ENCODE results near the gene ZNF555. TPM values are rescaled to one million over a fixed set of nuclear protein-coding genes. Genes with fewer than 3 reads are reported as not detected.

ZNF555 gene
- polyA plus RNA-seq, 4 donors: 12.1 to 16.4 (median 13.9) TPM

DNA sequence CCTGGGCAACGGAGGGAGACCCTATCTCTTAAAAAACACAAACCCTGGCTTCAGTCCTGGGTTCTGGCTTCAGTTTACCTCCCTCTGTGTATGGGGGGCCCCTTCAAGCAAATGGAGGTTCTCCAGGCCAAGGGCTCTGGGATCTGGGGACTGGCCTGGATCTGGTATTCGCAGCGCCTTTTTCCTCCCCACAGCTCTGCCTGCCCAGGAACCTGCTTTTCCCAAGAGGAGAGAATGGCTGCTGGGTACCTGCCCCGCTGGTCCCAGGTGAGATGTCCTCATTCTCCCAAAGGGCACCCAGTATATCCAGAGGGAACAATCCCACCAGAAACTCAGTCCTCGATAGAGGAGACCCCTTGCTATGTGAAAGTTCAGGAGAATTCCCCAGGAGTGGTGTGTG, 18.4 kb upstream of the ZNF555 start:
- no peak for DNase-seq (ENCODE audit: low read depth in 4 of 4, low spot score in 3 of 4)

DNA sequence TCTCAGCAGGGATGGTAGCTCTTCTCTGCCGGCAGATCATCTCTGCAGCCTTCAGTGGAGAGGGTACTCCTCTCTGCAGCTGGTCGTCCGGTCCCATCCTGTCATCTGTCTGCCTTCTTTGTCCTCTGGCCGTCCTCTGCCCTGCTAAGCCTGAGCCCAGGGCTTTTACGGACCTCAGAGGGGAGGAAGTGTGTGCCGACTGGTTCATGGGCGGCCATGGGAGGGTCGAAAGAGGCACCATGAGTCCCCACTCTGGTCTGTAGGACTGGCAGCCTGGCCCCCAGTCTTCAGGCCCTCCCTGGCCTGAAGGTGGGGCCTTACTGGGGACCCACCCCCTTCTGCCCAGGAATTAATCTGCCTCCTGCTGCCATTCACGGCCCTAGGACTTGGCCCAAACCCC, 17.6 kb upstream of the ZNF555 start:
- DNase-seq (ENCODE audit: low read depth in 4 of 4, low spot score in 3 of 4): no peak

DNA sequence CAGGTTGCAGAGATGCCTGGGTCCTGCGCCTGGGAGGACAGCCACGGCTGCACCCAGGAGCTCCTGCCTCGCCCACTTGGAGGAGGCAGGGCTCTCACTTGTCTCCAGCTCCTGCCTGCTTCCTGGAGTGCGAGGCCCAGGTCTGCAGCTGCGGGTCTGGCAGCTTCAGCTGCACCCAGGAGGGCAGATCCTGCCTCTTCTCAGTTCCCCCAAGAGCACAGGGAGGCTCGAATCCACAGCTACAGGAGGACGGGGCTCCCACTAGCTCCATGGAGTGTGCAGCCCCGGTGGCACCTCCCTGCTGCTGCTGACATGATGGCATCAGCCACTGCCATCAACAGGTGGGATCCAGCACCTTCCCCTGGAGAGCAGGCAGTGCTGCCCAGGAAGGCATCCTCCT, 17.1 kb upstream of the ZNF555 start:
- DNase-seq (ENCODE audit: low read depth in 4 of 4, low spot score in 3 of 4): no peak

DNA sequence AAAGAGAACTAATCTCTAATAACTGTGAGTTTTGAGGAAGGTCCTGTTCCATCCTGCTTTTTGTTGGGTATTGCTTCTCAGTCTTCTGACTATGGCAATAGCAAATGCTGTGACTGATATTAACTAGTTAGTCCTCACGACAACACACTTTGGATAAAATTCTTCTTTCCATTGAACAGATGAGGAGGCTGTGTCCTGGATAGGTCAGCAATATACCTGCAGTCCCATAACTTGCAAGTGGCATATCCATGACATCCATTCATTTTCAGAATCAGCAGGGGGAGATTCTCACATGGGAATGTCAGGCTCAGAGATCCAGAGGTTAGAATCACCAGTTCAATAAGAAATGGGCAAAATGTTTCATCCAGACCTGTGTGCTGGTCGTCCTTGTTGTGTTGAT, 14.3 kb upstream of the ZNF555 start:
- DNase-seq (ENCODE audit: low read depth in 4 of 4, low spot score in 3 of 4): no peak

DNA sequence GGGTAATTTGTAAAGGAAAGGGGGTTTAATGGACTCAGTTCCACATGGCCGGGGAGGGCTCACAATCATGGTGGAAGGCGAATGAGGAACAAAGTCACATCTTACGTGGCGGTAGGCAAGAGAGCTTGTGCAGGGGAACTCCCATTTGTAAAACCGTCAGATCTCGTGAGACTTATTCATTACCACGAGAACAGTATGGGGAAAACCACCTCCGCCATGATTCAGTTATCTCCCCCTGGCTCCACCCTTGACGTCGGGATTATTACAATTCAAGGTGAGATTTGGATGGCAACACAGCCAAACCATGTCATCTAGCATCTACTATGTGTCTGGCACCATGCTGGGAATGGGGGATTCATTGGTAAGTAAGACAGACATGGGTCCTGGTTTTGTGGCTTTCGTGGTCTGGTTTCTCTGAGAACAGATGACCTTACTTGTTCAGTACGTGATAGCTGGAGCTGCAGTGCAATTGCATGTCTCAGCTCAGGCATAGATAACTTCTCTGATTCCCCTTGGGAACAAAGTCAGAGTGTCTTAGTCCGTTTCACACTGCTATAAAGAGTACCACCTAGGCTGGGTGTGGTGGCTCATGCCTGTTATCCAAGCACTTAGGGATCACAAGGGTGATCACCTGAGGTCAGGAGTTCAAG, 13.3 kb upstream of the ZNF555 start:
- no peak for DNase-seq (ENCODE audit: low read depth in 4 of 4, low spot score in 3 of 4)

DNA sequence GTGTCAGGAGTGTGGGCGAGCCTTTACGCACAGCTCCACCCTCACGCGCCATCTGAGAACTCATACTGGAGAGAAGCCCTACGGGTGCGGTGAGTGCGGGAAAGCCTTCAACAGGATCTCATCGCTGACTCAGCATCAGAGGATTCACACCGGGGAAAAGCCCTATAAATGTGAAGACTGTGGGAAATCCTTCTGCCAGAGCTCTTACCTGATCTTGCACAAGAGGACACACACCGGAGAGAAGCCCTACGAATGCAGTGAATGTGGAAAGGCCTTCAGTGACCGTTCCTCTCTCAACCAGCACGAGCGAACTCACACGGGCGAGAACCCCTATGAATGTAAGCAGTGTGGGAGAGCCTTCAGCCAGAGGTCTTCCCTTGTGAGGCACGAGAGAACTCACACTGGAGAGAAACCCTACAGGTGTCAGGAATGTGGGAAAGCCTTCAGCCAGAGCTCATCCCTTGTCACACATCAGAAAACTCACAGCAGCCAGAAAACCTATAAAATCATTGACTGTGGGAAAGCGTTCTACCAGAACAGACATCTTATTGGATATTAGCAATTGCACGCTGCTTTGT, 6.9 kb upstream of the ZNF555 start:
- DNase-seq (ENCODE audit: low read depth in 4 of 4, low spot score in 3 of 4): no peak

DNA sequence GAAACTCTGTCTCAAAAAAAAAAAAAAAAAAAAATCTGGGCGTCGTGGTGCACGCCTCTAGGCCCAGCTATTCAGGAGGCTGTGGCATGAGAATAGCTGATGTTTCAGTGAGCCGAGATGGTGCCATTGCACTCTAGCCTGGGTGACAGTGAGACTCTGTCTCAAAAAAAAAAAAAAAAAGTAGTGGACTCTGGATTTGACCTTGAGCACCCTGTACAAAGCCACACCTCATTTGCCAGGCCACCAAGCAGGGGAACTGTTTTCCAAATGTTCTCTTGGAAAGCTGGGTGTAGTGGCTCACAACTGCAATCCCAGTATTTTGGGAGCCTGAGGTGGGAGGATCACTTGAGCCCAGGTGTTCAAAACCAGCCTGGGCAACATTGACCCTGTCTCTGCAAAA, 3.8 kb upstream of the ZNF555 start:
- DNase-seq (ENCODE audit: low read depth in 4 of 4, low spot score in 3 of 4): no peak

DNA sequence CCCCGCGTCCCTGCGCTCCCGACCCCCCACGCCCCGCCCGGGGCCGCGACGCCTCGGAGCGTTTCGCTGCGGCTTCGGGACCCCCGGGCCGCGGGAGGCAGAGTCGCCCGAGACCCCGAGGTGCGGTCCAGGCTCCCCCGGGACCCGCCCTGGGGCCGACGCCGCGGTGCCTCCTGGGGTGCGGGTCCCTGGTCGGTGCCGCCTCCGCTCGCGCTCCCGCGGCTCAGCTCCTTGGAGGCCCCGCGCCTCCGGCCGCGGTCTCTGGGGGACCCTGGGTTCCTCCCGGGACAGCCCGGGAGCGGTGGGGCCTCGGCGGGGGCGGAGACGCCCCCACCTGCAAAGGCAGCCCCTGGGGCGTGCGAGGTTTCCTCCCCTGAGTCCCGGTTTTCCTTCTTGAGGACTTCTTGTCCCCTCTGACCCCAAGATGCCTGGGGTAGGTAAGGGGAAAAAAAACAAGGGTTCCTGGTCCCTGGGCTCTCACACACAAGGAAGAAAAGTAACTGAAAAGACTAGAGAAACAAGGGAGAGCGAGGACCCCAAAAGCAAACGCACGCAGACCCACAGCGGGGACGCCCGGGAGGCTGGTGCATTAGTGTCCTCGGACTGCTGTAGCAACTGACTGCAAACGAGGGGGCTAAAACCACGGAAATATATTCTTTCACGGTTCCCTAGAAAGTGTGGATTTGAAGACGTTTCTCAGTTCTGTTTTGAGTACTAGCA, 740 bp downstream of the ZNF555 start:
- DNase-seq (ENCODE audit: low read depth in 4 of 4, low spot score in 3 of 4): no peak

DNA sequence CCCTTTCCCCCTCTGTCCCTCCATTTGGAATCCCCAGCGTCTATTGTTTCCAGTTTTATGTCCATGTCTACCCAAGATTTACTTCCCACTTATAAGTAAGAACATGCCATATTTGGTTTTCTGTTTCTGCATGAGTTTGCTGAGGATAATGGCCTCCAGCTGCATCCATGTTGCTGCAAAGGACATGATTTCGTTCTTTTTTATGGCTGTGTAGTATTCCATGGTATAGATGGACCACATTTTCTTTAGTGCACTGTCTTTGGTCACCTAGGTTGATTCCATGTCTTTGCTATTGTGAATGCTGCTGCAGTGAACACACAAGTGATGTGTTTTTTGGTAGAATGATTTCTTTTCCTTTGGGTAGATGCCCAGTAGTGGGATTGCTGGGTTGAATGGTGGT, 3.8 kb downstream of the ZNF555 start:
- DNase-seq (ENCODE audit: low read depth in 4 of 4, low spot score in 3 of 4): no peak

DNA sequence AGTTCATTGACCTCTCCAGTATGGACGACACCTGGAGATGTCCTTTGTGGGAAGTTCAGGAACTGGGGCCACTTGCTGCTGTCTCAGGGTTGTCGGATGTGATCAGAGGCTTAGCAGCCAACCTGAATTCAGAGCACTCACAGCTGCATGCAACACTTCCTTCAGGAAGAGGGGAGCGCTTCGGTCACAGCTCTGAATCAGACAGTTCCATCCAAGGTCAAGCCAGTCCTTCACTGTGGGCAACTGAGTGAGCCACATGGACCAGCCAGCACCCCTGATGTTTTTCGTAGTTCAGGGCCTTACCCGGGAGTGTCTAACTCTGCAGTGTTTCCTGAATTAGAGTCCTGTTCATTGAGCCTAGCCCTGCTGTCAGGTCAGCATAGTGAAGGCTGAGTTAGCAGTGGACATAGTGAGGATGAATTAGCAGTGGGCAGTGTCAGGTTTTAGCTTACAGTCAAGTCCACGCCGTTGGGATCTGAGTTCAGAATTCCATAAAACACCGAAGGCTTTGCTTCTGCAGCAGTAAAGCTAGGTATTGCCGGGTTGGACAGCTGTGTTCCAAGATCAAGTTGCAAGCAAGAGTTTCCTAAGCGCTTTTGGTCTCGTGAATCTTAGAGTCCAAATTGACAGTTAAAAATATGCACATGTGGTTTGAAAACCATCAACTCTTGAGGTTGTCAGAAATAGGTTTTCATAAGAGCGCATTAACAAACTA, 5.1 kb downstream of the ZNF555 start:
- DNase-seq (ENCODE audit: low read depth in 4 of 4, low spot score in 3 of 4): no peak

DNA sequence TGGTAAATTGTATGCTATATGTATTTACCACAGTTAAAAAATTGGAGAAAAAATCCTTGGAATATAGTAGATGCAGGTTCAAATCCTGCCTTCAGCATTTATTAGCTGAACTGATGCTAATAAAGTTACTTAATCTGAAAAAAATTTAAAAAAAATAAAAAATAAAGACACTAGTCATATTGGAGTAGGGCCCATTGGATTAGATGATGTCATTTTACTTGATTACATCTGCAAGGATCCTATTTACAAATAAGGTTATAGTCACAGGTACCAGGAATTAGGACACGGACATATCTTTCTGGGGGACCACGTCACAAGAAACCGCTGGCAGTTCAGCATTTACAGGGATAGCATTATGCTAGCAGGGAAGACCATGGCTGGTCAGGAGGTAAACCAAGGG, 6.2 kb downstream of the ZNF555 start:
- DNase-seq (ENCODE audit: low read depth in 4 of 4, low spot score in 3 of 4): no peak

DNA sequence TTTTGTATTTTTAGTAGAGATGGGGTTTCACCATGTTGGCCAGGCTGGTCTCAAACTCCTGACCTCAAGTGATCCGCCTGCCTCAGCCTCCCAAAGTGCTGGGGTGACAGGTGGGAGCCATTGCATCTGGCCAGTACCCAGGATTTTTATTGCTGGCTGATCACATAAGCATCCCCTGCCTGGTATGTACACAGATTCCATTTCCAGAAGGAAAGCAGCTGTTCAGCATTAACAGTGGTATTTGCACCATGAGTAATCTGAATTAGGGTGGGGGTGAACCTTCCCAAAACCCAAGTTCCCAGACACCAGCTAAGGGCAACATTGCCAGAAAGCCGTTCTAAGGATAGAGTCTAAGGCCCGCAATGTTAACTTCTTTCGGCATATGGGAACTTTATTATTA, 7.3 kb downstream of the ZNF555 start:
- DNase-seq (ENCODE audit: low read depth in 4 of 4, low spot score in 3 of 4): no peak

DNA sequence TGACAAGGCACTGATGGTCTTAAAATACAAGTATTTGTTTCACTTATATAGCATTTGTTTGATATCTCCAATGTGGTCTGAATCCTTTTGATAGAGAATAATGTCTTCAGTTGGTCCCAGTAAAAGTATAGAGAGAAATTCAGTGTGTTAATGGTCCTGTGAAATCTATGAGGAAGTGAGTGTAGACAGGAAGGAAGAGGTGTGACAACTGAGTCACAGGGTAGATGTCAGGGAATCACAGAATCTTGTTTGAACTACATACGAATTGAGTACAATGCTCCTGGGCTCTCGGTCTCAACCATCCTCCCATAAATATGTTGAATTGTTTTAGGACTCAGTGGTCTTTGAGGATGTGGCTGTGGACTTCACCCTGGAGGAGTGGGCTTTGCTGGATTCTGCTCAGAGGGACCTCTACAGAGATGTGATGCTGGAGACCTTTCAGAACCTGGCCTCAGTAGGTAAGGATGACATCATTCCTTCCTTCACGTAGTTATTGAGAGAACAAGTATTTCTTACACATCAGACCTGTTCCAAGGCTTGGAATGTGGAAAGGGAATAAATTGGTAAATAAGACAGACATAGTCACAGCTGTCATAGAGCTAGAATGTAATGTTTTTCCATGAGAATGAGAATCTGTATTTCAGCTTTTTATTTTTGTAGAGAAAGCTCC, 9.1 kb downstream of the ZNF555 start:
- DNase-seq (ENCODE audit: low read depth in 4 of 4, low spot score in 3 of 4): no peak

DNA sequence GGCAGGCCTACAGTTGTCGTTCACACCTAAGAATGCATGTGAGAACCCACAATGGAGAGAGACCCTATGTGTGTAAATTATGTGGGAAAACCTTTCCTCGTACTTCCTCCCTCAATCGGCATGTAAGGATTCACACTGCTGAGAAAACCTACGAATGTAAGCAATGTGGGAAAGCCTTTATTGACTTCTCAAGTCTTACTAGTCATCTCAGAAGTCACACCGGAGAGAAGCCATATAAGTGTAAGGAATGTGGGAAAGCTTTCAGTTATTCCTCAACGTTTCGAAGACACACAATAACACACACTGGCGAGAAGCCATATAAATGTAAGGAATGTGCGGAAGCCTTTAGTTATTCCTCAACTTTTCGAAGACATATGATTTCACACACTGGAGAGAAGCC, 11.3 kb downstream of the ZNF555 start:
- DNase-seq (ENCODE audit: low read depth in 4 of 4, low spot score in 3 of 4): no peak

DNA sequence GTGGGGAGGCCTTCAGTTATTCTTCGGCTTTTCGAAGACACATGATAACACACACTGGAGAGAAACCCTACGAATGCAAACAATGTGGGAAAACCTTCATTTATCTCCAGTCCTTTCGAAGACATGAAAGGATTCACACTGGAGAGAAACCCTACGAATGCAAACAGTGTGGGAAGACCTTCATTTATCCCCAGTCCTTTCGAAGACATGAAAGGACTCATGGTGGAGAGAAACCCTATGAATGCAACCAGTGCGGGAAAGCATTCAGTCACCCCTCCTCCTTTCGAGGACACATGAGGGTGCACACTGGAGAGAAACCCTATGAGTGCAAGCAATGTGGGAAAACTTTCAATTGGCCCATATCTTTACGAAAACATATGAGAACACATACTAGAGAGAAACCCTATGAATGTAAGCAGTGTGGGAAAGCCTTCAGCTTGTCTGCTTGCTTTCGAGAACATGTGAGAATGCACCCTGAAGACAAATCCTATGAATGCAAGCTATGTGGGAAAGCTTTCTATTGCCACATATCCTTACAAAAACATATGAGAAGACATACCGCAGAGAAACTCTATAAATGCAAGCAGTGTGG, 11.8 kb downstream of the ZNF555 start:
- DNase-seq (ENCODE audit: low read depth in 4 of 4, low spot score in 3 of 4): no peak

DNA sequence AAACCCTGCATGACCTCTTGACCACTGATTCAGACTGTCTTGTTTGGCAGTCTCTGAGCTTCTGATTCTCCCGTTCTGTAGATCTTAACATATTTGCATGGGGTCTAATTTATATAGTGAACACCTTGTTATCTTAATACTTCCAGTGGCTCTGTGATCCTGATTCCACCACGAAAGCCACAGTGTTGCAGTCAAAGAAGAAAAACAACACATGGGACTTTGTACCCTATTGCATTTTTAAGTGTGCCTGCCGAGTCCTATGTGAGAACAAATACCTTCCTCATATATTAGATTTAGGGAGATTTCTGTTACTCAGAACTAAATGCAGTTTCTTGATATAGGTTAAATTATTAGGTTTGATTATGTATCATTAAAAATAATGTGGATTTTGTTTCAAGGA, 13.6 kb downstream of the ZNF555 start:
- DNase-seq (ENCODE audit: low read depth in 4 of 4, low spot score in 3 of 4): no peak

DNA sequence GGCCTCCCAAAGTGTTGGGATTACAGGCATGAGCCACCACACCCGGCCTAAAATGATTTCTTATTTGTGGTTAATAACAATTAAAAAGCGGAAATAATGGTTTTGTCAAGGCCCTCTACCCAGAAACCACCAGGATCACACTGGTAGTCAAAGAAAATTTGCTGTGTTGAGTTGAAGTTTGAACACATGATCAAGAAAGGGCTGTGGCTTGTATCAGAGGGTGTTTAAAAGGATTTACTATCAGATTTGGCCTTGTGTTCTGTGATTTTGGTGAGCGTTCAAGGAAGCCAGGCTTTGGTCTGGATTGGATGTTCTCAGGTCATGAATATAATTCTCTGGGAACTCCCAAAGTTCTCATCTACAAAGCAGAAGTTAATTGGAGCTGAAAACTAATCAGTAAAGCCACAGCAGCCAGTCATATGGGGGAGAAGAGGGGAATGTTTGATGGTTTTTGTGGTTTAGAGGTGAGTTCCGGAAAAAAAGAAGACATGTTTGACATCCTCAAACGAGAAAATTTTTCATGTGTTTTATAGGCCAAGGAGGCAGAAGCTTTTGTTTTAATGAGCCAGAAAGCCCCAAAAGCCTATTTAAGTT, 15.3 kb downstream of the ZNF555 start:
- DNase-seq (ENCODE audit: low read depth in 4 of 4, low spot score in 3 of 4): no peak

DNA sequence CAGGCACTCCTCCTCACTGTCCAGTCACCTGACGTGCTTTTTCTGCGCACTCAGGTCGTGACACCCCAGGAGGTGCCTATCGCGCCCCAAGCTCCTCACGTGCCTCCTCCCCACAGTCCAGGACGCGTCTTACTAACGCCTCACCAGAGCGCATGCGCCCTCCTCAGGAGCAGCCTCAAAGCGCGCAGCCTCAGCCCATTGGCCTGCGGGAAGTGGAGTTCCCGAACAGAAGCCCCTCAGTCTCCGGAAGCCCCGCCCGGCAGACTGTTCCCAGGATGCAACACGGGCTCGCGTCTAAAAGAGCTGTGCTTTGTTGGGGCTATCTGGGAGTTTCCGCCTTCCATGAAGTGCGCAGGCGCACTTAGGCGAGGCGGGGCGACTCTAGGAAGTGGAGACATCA, 17.6 kb downstream of the ZNF555 start:
- no peak for DNase-seq (ENCODE audit: low read depth in 4 of 4, low spot score in 3 of 4)

DNA sequence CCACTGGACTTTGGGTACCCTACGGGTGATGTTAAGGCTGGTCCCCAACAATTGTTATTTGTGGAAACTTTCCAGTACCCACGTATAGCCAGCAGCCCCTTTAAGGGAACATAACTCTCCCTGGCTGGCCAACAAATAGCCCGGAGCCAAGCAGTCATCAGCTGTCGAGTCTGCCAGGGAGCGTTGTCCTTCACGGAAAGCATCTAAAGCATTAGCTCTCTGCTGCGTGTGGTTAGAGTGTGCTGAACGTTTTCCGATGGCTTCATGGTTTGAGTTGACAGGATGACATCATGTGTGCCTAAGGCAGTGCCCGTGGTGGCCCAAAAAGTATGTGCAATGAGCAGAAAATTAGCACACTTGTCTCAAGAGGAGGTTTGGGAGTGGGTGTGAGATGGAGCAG, 22.5 kb downstream of the ZNF555 start:
- DNase-seq (ENCODE audit: low read depth in 4 of 4, low spot score in 3 of 4): no peak

DNA sequence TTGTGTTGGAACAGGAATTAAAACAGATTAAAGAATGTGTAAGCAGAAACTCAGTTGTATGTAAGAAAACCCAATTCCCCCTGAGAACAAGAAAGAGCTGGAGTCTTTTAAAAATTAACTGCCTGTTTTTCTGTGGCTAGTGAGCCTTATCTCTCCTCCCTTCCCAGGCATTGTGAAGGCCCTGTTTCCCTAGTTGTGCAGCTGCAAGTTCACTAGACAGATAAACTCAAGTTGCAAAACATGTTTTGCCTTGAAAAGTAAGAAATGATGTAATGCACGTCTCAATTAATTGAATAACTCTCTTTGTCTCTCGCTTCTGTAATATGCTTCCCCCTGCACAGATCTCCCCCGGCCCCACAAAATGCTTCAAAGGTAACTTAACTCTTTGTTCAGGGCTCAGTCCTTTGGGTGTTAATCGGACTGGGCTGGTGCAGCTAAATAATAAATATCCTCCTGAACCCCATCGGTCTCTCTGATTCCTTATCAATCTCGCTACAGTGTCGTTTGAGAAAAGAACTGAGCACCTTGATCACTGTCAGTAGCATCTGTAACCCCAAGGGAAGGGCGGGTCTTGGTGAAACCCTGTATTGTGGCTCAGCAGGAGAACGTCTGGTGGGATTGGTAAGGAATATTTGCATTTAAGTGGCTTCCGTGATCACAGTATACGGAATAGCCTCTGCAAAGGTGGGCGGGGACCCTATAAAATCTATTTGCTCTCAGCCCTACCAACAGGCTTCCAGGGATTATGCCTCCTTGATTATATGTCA, 24.2 kb downstream of the ZNF555 start:
- no peak for DNase-seq (ENCODE audit: low read depth in 4 of 4, low spot score in 3 of 4)

All from right renal pelvis (tissue), 4 donors.